ENCODE results near the gene NUDT13.

The NUDT13 gene

DNA sequence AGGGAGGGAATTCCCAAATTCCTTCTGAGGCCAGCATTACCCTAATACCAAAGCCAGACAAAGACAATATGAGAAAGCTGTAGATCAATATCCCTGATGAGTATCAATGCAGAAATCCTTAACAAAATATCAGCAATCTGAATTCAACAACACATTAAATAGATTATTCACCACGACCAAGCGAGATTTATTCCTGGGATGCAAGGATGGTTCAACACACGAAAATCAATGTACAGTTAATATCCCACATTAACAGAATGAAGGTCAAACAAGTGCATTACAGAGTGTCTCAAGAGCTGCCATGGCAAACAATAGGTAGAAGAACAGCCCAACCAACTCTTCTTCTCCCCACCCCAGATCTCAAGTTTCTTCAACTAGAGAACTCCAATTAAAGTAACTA lies 51.4 kb downstream of the NUDT13 start:
- DNase-seq (ENCODE audit: low read depth in 2 of 3, low spot score in 2 of 3), result no peak

DNA sequence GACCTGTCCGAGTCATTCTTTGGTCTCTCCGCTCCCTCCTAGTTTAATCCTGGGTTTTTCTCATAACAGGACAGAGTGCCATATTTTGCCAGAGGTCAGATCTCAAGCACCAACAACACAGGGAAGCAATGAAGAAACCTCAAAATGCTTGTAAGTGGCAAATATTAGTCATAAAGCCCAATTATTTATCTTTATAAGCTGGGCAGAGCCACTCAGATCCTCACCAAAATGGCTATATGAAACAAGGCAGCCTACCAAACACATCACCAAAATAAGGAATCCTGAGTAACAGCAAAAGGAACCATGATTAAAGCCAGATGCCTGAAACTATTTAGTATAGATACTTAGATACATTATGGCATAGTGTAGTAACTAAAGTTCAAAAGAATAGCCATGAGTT lies 52.8 kb downstream of the NUDT13 start:
- DNase-seq (ENCODE audit: low read depth in 2 of 3, low spot score in 2 of 3), result no peak

DNA sequence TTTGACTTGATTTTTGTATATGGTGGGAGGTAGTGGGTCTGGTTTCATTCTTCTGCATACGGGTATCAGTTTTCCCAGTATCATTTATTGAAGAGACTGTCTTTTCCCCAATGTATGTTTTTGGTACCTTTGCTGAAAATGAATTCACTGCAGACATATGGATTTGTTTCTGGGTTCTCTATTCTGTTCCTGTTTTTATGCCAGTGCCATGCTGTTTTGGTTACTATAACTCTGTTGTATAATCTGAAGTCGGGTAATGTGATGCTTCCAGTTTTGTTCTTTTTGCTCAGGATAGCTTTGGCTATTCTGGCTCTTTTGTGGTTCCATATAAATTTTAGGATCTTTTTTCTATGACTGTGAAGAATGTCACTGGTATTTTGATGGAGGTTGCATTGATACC lies 56.7 kb downstream of the NUDT13 start:
- DNase-seq (ENCODE audit: low read depth in 2 of 3, low spot score in 2 of 3), result no peak

DNA sequence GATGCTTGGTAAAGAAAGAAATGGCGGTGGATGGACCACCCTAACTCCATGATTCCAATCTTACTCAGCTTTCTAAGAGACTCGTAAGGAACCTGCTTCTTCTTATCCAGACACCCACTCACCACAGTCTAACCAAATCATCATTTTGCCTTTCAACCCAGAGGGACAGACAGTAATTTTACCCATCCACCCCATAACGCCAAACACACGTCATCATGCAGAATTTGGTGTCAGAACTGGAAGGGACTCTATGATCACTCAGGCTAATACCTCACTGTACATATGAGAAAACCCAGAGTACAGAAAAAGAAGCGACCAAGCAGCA lies 57.2 kb downstream of the NUDT13 start:
- no peak for DNase-seq (ENCODE audit: low read depth in 2 of 3, low spot score in 2 of 3)

DNA sequence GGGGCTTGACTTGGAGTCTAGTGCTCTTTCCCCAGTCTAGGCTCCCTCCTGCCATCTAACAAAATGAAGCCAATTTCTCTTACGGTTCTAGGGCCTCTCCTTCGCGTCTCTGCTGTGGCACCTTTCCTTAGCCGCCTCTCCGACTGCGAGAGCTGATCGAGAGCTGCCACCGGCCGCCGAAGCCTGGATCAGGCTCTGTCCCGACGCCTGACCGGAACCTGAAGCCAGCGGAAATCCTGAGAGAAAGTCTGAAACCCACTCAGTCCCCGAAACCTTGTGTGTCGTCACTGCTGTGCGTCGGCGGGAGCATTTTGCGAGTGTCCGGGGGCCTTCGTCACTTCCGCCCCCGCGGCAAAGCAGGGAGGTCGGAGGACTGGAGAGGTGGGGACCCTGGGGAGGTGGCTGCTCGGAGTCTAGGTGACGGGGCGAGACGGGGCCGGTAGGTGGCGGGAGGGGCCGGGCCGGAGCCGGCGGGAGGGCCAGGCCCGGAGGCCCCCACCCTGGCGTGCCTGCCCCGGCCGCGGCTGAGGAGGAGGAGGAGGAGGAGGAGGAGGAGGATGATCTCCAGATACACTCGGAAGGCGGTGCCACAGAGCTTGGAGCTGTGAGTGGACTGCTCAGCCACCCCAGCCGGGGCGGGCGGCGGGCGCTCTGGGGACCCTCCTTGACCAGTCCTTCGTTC lies 57.7 kb downstream of the NUDT13 start, which contains the start of the genes ECD and FAM149B1:
Gene ECD (minus strand): TSS at position 226 of the 682 bp plus-strand sequence. CDS start 4,071 bp downstream, outside the sequence.
Gene FAM149B1 (plus strand): TSS at position 337 of the 682 bp plus-strand sequence. CDS start 221 bp downstream, at position 558.
- DNase-seq (ENCODE audit: low read depth in 2 of 3, low spot score in 2 of 3), result peak; percentile 87 to 94 (median 87)

DNA sequence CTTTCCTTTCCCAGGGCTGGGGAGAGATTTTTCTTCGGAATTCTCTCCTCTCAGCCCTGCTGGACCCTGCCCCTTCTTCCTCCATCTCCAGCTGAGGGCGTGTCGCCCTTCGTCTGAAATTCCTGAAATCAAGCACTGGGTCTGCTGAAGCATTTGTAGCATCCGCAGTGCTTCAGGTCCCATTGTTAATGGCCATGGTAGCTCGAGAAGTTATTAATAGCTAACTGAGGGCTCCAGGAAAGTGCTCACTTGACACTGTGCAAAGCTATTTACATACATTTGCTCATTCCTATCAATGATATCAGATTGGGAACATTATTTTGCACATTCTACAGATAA lies 58.2 kb downstream of the NUDT13 start:
- no peak for DNase-seq (ENCODE audit: low read depth in 2 of 3, low spot score in 2 of 3)

DNA sequence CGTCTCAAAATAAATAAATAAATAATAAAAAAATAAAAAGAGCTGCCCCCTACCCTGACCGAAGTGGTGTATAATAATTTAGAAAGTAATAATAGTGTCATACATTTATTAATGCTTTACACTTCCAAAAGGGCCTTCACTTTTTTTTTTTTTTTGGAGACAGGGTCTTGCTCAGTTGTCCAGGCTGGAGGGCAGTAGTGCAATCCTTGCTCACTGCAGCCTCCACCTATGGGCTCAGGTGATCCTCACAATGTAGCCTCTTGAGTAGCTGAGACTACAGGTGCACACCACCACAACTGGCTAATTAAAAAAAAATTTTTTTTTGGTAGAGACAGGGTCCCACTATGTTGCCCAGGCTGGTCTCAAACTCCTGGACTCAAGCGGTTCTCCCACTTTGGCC lies 59.1 kb downstream of the NUDT13 start:
- no peak for DNase-seq (ENCODE audit: low read depth in 2 of 3, low spot score in 2 of 3)

DNA sequence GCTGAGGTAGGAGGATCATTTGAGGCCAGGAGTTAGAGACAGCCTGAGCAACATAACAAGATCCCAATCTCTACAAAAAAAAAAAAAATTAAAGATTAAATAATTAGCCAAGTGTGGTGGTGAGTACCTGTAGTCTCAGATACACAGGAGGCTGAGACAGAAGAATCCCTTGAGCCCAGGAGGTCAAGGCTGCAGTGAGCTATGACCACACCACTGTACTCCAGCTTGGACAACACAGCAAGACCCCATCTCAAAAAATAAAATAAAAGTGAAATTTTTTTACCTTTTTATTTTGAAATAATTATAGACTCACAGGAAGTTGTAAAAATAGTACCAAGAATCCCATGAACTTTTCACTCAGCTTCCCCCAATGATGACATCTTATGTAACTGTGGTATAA lies 62.6 kb downstream of the NUDT13 start:
- DNase-seq (ENCODE audit: low read depth in 2 of 3, low spot score in 2 of 3), result no peak

DNA sequence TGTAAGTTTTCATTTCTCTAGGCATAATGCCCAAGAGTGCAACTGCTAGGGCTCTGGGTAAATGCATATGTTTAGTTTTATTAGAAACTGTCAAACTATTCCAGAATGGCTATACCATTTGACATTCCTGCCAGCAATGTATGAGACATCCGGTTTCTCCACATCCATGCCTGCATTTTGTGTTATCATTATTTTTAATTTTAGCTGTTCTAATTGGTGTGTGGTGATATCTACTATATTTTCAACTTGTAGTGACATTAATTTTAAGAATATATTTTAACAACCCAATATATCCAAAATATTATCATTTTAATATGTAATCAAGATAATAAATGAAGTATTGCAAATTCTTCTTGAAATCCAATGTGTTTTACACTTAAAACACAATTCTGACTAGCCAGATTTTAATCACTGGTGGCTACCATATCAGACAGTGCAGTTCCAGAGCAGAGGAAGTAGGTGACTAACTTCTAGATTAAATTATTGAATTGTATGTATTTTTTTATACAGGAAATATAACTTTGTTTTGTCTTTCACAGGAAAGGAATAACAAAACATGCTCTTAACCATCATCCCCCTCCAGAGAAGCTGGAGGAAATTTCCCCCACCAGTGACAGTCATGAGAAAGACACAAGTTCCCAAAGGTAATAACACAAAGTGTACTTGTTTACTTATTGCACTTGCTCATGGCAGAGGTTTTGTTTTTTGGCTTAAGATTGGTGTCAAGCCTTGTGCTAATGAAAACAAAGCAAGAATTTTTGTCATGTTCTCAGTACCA lies 64.1 kb downstream of the NUDT13 start:
- no peak for DNase-seq (ENCODE audit: low read depth in 2 of 3, low spot score in 2 of 3)

All from activated CD8-positive, alpha-beta memory T cell treated with anti-CD3 and anti-CD28 coated beads for 48 hours (primary cell).